ENCODE results near the gene TYW1. TPM values are rescaled to one million over a fixed set of nuclear protein-coding genes. Genes with fewer than 3 reads are reported as not detected.
"Not testable (repeated sequence)": the region's sequence is repeated elsewhere in the genome, so short reads cannot be mapped to it uniquely, and the experiment has no call there.

TYW1 gene
- total RNA-seq, 5 donors from 2014 or later (not counting 1 experiment from before 2014, with no cell fraction given): 20.1 to 26.7 (median 22.7) TPM

DNA sequence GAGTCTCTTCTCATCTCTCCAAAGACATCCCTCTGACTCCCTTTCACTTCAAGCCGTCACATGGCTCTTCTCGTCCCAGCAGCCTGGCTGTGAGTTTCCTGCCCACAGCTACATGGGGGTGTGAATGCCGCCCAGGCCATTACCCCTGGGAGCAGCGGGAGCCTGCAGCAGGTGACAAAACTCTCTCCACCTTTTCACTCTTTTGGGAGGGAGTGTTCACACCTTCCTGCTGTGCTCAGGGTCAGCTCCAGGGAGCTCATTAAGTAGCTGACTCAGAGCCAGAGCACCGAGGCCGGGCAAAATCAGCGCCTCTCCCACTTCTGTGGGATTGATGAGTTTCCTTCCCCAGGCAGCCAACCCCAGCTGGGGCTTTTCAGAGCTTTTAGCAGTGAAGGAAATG, 271.3 kb downstream of the TYW1 start:
- H3K9me3 ChIP-seq: no peaks in the 10 kb centered on the region
- ChIA-PET CTCF (no interaction called here), POLR2A (no interaction called here)
- H3K4me1 Mint-ChIP-seq: no peaks in the 10 kb centered on the region
- H3K9me3 Mint-ChIP-seq: no peaks in the 10 kb centered on the region
- no peaks in the 10 kb centered on the region for H3K27me3 Mint-ChIP-seq
- H3K27ac Mint-ChIP-seq: no peak overlapping the region
- H3K36me3 Mint-ChIP-seq: peaks cover 23% of the 10 kb centered on the region
- no peaks in the 10 kb centered on the region for H3K36me3 ChIP-seq (ENCODE audit: control insufficient read depth in 2 of 2, extremely low read depth in 1 of 2, insufficient read depth in 1 of 2, low read length in 1 of 2)
- H3K4me3 Mint-ChIP-seq: no peak overlapping the region
- no peak for DNase-seq
- no peak for ATAC-seq (replicated peaks in 1 of 4)
- WGBS (ENCODE audit: insufficient coverage): no CpG with 5 or more reads among the region's 7 CpGs
- H3K27me3 ChIP-seq (replicated peaks in 1 of 2; ENCODE audit: control insufficient read depth in 2 of 2, extremely low read depth in 1 of 2, insufficient read depth in 2 of 2, low read length in 1 of 2): no peaks in the 10 kb centered on the region
- no peaks in the 10 kb centered on the region for H3K4me1 ChIP-seq (ENCODE audit: control insufficient read depth in 1 of 2, extremely low read depth in 1 of 2, insufficient read depth in 2 of 2, low read length in 2 of 2)
- H3K4me3 ChIP-seq (ENCODE audit: control insufficient read depth in 1 of 2, extremely low read depth in 1 of 2, low read length in 1 of 2): no peak overlapping the region
- no peak overlapping the region for H3K27ac ChIP-seq (ENCODE audit: low read length)

DNA sequence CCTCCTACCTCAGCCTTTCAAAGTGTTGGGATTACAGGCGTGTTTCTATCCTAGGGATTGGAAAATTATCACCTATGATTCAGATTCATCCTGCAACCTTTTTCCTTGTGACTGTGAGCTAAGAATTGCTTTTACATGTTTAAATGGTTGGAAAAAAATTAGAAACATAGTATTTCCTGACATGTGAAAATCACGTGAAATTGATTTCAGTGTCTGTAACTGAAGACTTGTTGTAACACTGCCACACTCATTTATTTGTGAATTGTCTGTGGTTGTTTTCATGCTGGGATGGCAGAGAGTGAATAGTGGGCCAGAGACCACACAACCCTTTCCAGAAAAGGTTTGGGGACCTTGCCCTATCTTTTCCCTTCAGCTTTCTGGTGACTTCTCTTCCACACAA, 273.3 kb downstream of the TYW1 start:
- H3K36me3 ChIP-seq (ENCODE audit: control insufficient read depth in 2 of 2, extremely low read depth in 1 of 2, insufficient read depth in 1 of 2, low read length in 1 of 2); H3K4me3 ChIP-seq (ENCODE audit: control insufficient read depth in 1 of 2, extremely low read depth in 1 of 2, low read length in 1 of 2); CTCF ChIA-PET; DNase-seq; ATAC-seq (replicated peaks in 1 of 4); H3K4me1 ChIP-seq (ENCODE audit: control insufficient read depth in 1 of 2, extremely low read depth in 1 of 2, insufficient read depth in 2 of 2, low read length in 2 of 2); POLR2A ChIA-PET; H3K27me3 ChIP-seq (replicated peaks in 1 of 2; ENCODE audit: control insufficient read depth in 2 of 2, extremely low read depth in 1 of 2, insufficient read depth in 2 of 2, low read length in 1 of 2); H3K9me3 ChIP-seq; H3K4me1 Mint-ChIP-seq; H3K27me3 Mint-ChIP-seq; H3K27ac Mint-ChIP-seq; H3K9me3 Mint-ChIP-seq; H3K27ac ChIP-seq (ENCODE audit: low read length); H3K4me3 Mint-ChIP-seq: not testable (repeated sequence)
- WGBS (ENCODE audit: insufficient coverage): no CpG with 5 or more reads among the region's 2 CpGs
- peaks cover 11% of the 10 kb centered on the region for H3K36me3 Mint-ChIP-seq

Other genes starting within 250 kb of the TYW1 start
- 10 to 100 TPM; 79.0 to 97.6 (median 91.9) TPM for gene TMEM248, start 75.6 kb upstream of the TYW1 start, total RNA-seq
- 100 to 1,000 TPM in 2 of 5 donors, 10 to 100 TPM in 3; 59.9 to 297 (median 62.8) TPM for gene SBDS, start 1.2 kb upstream of the TYW1 start, total RNA-seq